ENCODE results near the gene SPDEF.

Gene SPDEF

DNA sequence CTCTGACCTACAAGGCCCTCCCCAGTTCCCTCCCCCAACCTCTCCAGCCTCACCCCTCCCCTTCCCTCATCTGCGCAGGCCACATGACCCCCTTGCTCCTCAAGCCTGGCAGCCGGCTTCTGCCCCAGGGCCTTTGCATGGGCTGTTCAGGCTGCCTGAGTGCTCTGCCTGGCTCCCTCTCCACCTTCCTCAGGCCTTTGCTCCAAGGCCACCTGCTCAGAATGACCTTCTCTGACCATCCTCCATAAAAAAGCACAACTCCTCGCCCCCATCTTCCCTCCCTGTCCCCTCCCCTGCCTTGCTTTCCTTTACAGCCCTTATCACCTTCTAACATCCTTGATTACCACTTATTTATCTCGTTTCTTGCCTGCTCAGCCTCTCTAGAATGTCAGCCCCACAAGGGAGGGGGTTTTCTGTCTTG, 38.7 kb downstream of the SPDEF start:
- TF ChIP-seq ZBTB7A (IDR thresholded peaks at IDR 0.05; ENCODE audit: low read depth) (no peak), CEBPB (IDR thresholded peaks at IDR 0.05) (no peak), TCF12 (IDR thresholded peaks at IDR 0.05; ENCODE audit: low read depth) (no peak), TAF1 (IDR thresholded peaks at IDR 0.05; ENCODE audit: low read depth) (no peak), RAD21 (IDR thresholded peaks at IDR 0.05; ENCODE audit: low read depth) (no peak), YY1 (IDR thresholded peaks at IDR 0.05; ENCODE audit: low read depth) (no peak), FOXM1 (IDR thresholded peaks at IDR 0.05; ENCODE audit: borderline replicate concordance, low read depth) (no peak)
- TF ChIP-seq, protein P1, sequence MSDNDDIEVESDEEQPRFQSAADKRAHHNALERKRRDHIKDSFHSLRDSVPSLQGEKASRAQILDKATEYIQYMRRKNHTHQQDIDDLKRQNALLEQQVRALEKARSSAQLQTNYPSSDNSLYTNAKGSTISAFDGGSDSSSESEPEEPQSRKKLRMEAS (IDR thresholded peaks at IDR 0.05), result no peak

DNA sequence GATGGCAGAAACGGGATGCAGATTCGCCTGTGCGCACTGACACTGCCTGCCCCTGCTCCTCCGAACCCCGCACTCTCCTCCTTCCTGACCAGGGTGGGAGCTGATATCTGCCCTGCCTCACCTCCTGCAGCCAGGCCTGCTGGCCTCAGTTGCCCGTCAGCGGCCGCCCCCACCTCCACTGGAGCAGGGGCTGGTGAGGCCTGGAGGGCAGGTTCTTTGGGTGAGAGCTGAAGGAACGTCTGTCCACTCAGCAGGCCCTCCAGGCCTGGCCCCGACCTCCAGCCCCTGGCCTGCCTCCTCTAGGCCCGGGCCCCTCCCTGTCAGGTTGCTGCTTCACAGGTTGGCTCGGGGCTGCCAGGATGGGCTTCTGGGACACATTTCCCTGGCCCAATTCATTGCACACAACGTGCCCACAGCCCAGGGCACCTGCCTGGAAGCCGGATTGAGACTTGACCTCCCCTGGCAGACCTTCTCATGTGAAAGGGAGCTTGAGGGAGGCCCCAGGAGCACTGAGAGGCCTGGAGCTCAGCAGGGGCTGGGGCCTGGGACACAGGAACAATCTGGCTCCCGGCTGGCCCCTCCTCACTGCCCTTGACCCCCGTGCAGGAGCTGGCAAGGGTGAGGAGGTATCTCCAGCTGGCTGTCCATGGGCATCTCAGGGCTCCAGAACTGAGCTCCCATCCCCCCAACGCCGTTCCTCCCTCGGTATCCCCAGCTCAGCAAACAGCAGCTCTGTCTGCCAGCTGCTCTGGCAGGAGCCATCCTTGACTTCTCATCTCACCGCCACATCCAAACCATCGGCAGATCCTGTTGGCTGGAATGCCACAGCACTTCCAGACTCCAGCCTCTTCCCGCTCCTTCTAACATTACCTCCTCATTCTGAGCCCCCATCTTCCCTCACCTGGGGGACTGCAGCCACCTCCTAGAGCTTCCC, 39.5 kb downstream of the SPDEF start:
- TF ChIP-seq, protein P2, sequence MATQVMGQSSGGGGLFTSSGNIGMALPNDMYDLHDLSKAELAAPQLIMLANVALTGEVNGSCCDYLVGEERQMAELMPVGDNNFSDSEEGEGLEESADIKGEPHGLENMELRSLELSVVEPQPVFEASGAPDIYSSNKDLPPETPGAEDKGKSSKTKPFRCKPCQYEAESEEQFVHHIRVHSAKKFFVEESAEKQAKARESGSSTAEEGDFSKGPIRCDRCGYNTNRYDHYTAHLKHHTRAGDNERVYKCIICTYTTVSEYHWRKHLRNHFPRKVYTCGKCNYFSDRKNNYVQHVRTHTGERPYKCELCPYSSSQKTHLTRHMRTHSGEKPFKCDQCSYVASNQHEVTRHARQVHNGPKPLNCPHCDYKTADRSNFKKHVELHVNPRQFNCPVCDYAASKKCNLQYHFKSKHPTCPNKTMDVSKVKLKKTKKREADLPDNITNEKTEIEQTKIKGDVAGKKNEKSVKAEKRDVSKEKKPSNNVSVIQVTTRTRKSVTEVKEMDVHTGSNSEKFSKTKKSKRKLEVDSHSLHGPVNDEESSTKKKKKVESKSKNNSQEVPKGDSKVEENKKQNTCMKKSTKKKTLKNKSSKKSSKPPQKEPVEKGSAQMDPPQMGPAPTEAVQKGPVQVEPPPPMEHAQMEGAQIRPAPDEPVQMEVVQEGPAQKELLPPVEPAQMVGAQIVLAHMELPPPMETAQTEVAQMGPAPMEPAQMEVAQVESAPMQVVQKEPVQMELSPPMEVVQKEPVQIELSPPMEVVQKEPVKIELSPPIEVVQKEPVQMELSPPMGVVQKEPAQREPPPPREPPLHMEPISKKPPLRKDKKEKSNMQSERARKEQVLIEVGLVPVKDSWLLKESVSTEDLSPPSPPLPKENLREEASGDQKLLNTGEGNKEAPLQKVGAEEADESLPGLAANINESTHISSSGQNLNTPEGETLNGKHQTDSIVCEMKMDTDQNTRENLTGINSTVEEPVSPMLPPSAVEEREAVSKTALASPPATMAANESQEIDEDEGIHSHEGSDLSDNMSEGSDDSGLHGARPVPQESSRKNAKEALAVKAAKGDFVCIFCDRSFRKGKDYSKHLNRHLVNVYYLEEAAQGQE (IDR thresholded peaks at IDR 0.05; ENCODE audit: low read depth), result no peak
- no peak for TF ChIP-seq CEBPB (IDR thresholded peaks at IDR 0.05)
- no peak for TF ChIP-seq YY1 (IDR thresholded peaks at IDR 0.05; ENCODE audit: low read depth)
- TF ChIP-seq FOXM1 (IDR thresholded peaks at IDR 0.05; ENCODE audit: borderline replicate concordance, low read depth), result no peak
- no peak for TF ChIP-seq EP300 (IDR thresholded peaks at IDR 0.05; ENCODE audit: borderline replicate concordance)
- no peak for TF ChIP-seq TEAD4 (IDR thresholded peaks at IDR 0.05)

DNA sequence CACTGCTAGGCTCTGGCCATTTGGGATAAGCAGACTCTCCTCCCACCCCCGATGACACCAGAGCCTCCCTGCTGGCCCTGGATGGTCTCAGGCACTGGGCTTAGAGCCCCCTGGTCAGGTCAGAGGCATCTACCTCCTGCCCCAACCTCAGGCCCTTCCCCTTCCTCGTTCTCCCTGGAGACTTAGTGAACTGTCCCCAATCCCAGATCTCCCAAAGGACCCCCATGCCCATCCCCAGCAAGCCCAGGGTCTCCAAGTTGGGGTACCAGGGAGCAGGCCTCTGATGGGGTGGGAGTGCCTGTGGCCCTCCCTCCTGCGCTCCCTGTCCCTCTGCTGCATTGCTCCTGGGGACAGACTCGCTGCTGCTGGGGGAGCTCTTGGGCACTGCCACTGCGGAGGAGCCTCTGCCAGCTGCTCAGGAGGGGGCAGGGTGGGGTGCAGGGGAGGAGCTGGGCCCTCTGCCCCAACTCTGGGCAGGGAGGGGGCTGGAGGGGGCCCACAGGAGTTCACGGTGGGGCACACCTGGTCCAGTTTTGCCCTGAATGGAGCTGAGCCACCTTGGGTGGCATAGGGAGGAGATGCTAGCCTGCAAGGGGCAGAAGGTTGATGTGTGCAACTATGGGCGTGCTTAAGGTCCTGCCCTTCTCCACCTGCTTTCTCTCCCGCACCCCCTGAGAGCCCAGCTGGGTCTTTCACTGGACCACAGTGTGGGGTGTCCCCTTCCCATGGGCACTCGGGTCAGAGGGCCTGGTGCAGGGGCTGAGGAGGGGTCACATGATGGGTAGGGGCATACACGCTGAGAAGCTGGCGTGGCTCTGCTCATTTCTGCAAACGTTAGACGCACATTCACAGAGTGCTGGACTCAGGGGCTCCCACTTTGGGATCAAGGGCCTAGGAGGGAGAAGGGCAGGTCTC, 40.4 kb downstream of the SPDEF start:
- TF ChIP-seq, protein P2 (IDR thresholded peaks at IDR 0.05; ENCODE audit: low read depth), result no peak
- TF ChIP-seq EP300 (IDR thresholded peaks at IDR 0.05; ENCODE audit: borderline replicate concordance), result no peak
- TF ChIP-seq TEAD4 (IDR thresholded peaks at IDR 0.05), result no peak
- no peak for TF ChIP-seq ZBTB7A (IDR thresholded peaks at IDR 0.05; ENCODE audit: low read depth)
- TF ChIP-seq FOXM1 (IDR thresholded peaks at IDR 0.05; ENCODE audit: borderline replicate concordance, low read depth), result no peak
- TF ChIP-seq, protein P3, sequence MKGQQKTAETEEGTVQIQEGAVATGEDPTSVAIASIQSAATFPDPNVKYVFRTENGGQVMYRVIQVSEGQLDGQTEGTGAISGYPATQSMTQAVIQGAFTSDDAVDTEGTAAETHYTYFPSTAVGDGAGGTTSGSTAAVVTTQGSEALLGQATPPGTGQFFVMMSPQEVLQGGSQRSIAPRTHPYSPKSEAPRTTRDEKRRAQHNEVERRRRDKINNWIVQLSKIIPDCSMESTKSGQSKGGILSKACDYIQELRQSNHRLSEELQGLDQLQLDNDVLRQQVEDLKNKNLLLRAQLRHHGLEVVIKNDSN (IDR thresholded peaks at IDR 0.05), result no peak
- TF ChIP-seq, protein P1 (IDR thresholded peaks at IDR 0.05), result no peak
- TF ChIP-seq YY1 (IDR thresholded peaks at IDR 0.05; ENCODE audit: low read depth), result no peak
- TF ChIP-seq CREB1 (IDR thresholded peaks at IDR 0.05; ENCODE audit: low read depth), result no peak
- no peak for TF ChIP-seq TCF12 (IDR thresholded peaks at IDR 0.05; ENCODE audit: low read depth)
- TF ChIP-seq EGR1 (IDR thresholded peaks at IDR 0.05), result no peak
- no peak for TF ChIP-seq RAD21 (IDR thresholded peaks at IDR 0.05; ENCODE audit: low read depth)

DNA sequence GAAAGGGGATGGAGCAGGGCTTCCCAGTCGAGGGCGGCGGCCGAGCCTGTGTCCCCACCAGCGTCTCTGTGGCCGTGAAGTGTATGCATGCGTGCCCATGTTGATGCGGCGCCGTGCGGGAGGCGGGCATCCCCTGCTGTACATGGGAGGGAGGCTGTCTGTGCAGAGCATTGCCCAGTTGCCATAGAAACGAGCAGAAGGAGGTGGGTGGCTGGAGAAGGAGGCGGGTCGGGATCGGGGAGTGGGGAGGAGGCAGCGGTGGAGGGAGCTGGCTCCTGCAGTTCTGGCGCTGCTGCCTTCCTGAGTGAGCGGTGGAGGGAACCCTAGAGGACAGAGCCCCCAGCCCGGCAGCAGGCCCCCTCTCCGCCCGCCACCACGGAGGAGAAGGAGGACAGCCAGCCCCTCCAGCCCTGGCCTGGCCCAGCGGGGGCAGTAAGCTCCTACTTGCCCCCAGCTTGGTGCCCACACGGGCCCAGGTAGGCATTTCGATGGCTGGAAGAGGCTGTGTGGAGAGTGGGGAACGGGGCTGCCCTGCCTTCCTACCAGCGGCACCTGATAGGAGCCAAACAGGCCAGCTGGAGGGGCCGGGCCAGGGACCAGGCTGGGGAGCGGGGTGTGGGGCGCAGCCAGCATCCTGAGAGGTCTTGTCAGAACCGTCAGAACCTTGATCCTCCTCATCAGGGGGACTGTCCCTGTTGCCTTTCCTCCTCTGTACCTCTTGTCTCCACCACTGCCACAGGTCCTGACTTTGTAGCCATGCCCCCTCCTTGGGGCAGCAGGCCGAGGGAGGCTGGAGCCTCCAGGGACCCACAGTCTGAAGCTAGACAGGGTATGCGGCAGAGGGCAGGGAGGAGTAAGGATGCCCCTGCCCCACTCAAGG, 41.3 kb downstream of the SPDEF start:
- TF ChIP-seq NFIC (IDR thresholded peaks at IDR 0.05) (no peak), CREB1 (IDR thresholded peaks at IDR 0.05; ENCODE audit: low read depth) (no peak)

DNA sequence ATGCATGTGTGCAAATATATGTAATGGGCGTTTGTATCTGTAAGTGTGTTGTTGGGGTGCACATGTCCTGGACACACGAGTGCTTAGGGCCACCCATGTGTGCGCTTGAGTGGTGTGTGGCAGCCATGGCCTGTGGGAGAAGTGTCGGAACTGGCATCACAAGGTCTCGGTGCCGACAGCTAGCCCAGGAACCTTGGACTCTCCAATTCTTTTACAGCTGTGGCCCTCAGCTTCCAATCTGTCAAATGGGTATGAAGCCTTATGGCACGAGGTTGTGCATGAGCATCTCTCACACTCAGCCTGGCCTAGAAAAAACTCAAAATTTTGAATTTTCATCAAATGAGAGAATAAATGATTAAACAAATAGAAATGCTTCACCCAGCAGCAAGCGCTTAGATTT, 42.0 kb downstream of the SPDEF start:
- TF ChIP-seq EGR1 (IDR thresholded peaks at IDR 0.05), result no peak
- TF ChIP-seq FOXM1 (IDR thresholded peaks at IDR 0.05; ENCODE audit: borderline replicate concordance, low read depth), result no peak
- TF ChIP-seq, protein P2 (IDR thresholded peaks at IDR 0.05; ENCODE audit: low read depth), result no peak
- TF ChIP-seq TCF12 (IDR thresholded peaks at IDR 0.05; ENCODE audit: low read depth), result no peak
- TF ChIP-seq ZBTB7A (IDR thresholded peaks at IDR 0.05; ENCODE audit: low read depth), result no peak
- TF ChIP-seq EP300 (IDR thresholded peaks at IDR 0.05; ENCODE audit: borderline replicate concordance), result no peak
- TF ChIP-seq CREB1 (IDR thresholded peaks at IDR 0.05; ENCODE audit: low read depth), result no peak
- no peak for TF ChIP-seq NFIC (IDR thresholded peaks at IDR 0.05)
- TF ChIP-seq TEAD4 (IDR thresholded peaks at IDR 0.05), result no peak
- no peak for TF ChIP-seq RAD21 (IDR thresholded peaks at IDR 0.05; ENCODE audit: low read depth)
- no peak for TF ChIP-seq CEBPB (IDR thresholded peaks at IDR 0.05)
- no peak for TF ChIP-seq TAF1 (IDR thresholded peaks at IDR 0.05; ENCODE audit: low read depth)
- TF ChIP-seq, protein P1 (IDR thresholded peaks at IDR 0.05), result no peak
- no peak for TF ChIP-seq YY1 (IDR thresholded peaks at IDR 0.05; ENCODE audit: low read depth)
